Tibial nerve (tissue), 4 donors: ENCODE data around the gene CDH5. TPM values are rescaled to one million over a fixed set of nuclear protein-coding genes. Genes with fewer than 3 reads are reported as not detected.

ENCODE experiments used
- DNase-seq, 2 donors: peaks; one replicate each; pipeline ENCODE4 v3.0.0-alpha.2; 2019; ENCODE audit warnings: low spot score in 2 of 2
- H3K27ac ChIP-seq, 4 donors: fragments of 200-600 bp; sonication (generic) in 3 of 4; one replicate each; pipeline ENCODE4 v1.5.1; 2017 to 2019; ENCODE audit warnings: mild to moderate bottlenecking in 1 of 4
- H3K27me3 ChIP-seq, 2 donors: fragments of 200-600 bp; sonication (generic) in 1 of 2; one replicate each; pipeline versions ENCODE4 v1.5.1 to v1.6.0; 2017 to 2019
- H3K36me3 ChIP-seq, 3 donors: fragments of 200-600 bp; sonication (generic); one replicate each; pipeline ENCODE4 v1.5.1; 2018 to 2019
- H3K4me1 ChIP-seq, 4 donors: fragments of 200-600 bp; sonication (generic) in 3 of 4; one replicate each; pipeline ENCODE4 v1.5.1; 2017 to 2019
- H3K4me3 ChIP-seq, 4 donors: fragments of 200-600 bp; sonication (generic) in 3 of 4; one replicate each; pipeline ENCODE4 v1.5.1; 2017 to 2019; ENCODE audit warnings: mild to moderate bottlenecking in 1 of 4, moderate library complexity in 1 of 4
- H3K9me3 ChIP-seq, 4 donors: fragments of 200-600 bp; sonication (generic) in 3 of 4; one replicate each; pipeline ENCODE4 v1.5.1; 2017 to 2019
- EP300 ChIP-seq, 2 donors: sonication (generic); formaldehyde crosslinking; IDR thresholded peaks; one replicate each; pipeline ENCODE4 v1.6.1; 2017; ENCODE audit warnings: antibody characterized with exemption in 2 of 2, mild to moderate bottlenecking in 1 of 2
- POLR2A ChIP-seq, 2 donors: fragments of 450-650 bp; IDR thresholded peaks; one replicate each; pipeline ENCODE4 v1.6.1; 2017; ENCODE audit warnings: antibody characterized with exemption in 2 of 2, mild to moderate bottlenecking in 2 of 2, moderate library complexity in 2 of 2
- WGBS, 2 donors: methylation state at CpG; one replicate each; pipeline ENCODE4 v1.1.5; 2018; 5-methylcytosine and 5-hydroxymethylcytosine counted together
- total RNA-seq, 4 donors: library from RNA; depleted of rRNA; stranded (reverse); fragments of >200 nt; gene quantifications; one replicate each; pipeline ENCODE4 v1.1.0, GENCODE V29; 2016
- TF ChIP-seq, protein P1 (sequence below), 5 experiments: fragments of 200-600 bp in 3 of 5; fragments of 450-650 bp in 2 of 5; sonication (generic) in 3 of 5; IDR thresholded peaks; one replicate each; pipeline ENCODE4 v1.5.1; 2016 to 2019; ENCODE audit warnings: antibody characterized with exemption in 5 of 5, mild to moderate bottlenecking in 3 of 5, moderate library complexity in 2 of 5

Gene CDH5
- total RNA-seq, 4 donors from 2014 or later = 47.3 to 79.3 (median 67.0) TPM

DNA sequence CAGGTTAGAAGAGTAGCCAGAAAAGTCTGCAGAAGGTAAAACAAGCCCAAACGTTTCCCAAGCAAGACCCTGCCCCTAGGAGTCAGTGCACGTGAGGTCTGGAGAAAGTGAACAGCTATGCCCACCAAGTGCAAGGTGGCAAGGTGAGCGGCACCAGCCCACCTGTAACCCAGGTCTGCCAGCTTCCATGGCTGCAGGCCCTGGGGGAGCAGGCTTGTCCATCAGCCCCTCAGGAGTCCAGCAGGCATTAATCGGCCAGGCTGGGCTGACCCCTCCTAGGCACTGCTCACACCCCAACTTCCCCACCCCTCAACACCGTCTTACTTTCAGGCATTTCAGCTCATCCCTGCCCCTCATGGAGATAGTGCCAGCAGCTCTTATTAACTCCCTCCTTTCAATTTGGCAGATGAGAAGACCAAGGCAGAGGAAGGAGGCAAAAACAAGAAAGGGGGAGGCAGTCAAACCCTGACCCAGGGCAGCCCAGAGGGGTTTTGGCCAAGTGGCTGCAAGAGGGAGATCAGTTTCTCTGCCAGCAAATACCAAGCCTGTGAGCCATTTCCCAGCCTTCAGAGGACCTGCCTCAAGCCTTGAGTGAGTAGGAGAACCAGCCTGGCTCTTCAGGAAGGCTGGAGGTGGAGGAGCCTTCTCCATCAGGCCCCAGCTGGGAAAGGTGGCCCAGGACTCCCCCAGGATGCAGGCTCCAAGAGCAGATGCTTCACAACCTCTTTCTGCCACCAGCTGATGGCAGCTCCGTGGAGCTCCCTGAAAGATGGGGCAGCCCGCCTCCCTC is 75.3 kb downstream of the CDH5 start:
- 66 to 78% methylated on average over 7 of the region's 7 CpGs for WGBS, 2 donors
- H3K9me3 ChIP-seq = no peaks in the 10 kb centered on the region
- H3K27ac ChIP-seq = no peak overlapping the region
- DNase-seq = no peak
- no peak overlapping the region for H3K4me3 ChIP-seq
- no peaks in the 10 kb centered on the region for H3K27me3 ChIP-seq
- no peaks in the 10 kb centered on the region for H3K36me3 ChIP-seq
- H3K4me1 ChIP-seq = no peaks in the 10 kb centered on the region
- no peak for TF ChIP-seq POLR2A (IDR thresholded peaks at IDR 0.05)

DNA sequence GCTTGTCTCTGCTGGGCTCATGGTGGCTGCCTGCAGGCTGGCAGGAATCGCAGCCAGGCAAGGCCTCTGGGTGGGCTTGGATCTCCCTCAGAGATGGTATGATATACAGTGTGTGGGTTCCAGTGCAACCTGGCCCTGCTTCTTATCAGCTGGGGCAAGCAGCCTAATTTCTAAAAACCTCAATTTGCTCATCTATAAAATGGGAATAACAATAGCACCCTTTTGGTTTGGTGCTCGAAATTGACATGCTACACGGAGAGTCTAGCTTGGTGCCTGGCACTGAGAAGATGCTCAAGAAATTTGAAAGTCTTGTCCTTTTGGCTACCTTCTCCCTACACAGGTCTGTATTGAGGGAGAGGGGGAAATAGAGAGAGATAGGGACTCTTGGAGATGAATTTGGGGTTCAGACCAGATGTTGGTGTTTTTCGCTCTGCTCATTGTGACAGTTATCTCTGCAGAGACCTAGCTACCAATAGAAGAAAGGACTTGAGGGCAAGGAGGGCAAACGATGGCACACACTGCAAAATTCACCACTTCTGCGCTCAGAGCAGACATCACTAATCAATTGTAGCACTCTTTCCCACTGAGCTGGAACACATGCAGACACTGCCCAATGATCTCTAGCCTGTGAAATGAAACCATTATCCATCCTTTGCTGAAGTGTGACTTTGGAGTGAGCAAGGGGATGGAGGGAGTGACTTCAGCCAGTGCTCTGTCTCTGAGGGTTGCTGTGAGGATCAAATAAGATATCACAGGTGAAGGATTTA is 76.2 kb downstream of the CDH5 start:
- no peaks in the 10 kb centered on the region for H3K27me3 ChIP-seq
- H3K36me3 ChIP-seq = no peaks in the 10 kb centered on the region
- no peak overlapping the region for H3K27ac ChIP-seq
- no peak for DNase-seq
- no peak overlapping the region for H3K4me3 ChIP-seq
- 72 to 76% methylated on average over 6 of the region's 6 CpGs for WGBS, 2 donors
- TF ChIP-seq POLR2A (IDR thresholded peaks at IDR 0.05) (no peak), EP300 (IDR thresholded peaks at IDR 0.05) (no peak)
- TF ChIP-seq, protein P1, sequence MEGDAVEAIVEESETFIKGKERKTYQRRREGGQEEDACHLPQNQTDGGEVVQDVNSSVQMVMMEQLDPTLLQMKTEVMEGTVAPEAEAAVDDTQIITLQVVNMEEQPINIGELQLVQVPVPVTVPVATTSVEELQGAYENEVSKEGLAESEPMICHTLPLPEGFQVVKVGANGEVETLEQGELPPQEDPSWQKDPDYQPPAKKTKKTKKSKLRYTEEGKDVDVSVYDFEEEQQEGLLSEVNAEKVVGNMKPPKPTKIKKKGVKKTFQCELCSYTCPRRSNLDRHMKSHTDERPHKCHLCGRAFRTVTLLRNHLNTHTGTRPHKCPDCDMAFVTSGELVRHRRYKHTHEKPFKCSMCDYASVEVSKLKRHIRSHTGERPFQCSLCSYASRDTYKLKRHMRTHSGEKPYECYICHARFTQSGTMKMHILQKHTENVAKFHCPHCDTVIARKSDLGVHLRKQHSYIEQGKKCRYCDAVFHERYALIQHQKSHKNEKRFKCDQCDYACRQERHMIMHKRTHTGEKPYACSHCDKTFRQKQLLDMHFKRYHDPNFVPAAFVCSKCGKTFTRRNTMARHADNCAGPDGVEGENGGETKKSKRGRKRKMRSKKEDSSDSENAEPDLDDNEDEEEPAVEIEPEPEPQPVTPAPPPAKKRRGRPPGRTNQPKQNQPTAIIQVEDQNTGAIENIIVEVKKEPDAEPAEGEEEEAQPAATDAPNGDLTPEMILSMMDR (IDR thresholded peaks at IDR 0.05) = no peak
- H3K9me3 ChIP-seq = no peaks in the 10 kb centered on the region
- no peaks in the 10 kb centered on the region for H3K4me1 ChIP-seq

DNA sequence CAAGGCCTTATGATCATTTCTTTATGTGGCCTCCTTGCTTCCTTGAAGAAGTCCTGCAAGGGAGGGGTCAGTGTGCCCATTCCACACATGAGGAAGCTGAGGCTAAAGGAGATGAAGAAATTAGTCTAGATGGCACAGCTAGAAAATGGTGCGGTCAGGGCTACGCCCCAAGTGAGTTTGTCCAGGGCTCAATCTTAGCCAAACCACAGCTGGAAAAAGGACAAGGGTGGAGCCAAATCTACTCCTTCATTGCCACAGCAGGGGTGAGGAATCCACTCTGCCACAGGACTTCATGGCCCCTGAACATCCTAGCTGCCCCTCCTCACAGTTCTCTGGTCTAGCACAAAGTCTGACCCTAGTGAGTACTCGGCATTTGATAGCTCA is 76.8 kb downstream of the CDH5 start:
- 80 to 81% methylated on average over 3 of the region's 3 CpGs for WGBS, 2 donors
- H3K27me3 ChIP-seq = no peaks in the 10 kb centered on the region
- DNase-seq = no peak

DNA sequence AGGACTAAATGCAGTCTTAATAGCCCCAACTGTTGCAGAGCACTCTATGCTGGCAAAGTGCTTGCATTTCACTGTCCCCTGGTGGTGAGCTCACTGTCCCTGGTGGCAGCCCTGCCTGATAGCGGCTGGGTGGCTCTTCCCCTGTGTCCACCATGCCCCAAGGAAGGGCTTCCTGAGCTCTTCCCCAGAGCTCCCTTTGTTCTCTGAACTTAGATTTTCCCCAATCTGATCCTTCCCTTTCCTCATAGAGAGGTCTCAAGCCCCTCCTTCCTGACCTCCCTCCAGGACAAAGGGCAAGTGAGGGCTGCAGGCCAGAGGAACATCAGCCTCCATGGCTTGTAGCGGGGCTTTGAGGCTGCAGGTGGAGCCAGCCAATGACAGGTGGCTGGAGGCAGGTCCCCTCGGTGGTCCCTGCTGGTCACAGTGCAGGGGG is 77.6 kb downstream of the CDH5 start:
- DNase-seq = no peak
- TF ChIP-seq EP300 (IDR thresholded peaks at IDR 0.05) (no peak), POLR2A (IDR thresholded peaks at IDR 0.05) (no peak)
- TF ChIP-seq, protein P1 (IDR thresholded peaks at IDR 0.05) = no peak
- WGBS, 2 donors = 48 to 61% methylated on average over 3 of the region's 3 CpGs

More for the DNA sequence above, 76.8 kb downstream of the CDH5 start:
- Histone ChIP-seq H3K36me3 (no peaks in the 10 kb centered on the region), H3K9me3 (no peaks in the 10 kb centered on the region), H3K4me1 (no peaks in the 10 kb centered on the region), H3K27ac (no peak overlapping the region), H3K4me3 (no peak overlapping the region)
- no peak for TF ChIP-seq EP300 (IDR thresholded peaks at IDR 0.05)
- TF ChIP-seq, protein P1 (IDR thresholded peaks at IDR 0.05) = no peak
- TF ChIP-seq POLR2A (IDR thresholded peaks at IDR 0.05) = no peak

DNA sequence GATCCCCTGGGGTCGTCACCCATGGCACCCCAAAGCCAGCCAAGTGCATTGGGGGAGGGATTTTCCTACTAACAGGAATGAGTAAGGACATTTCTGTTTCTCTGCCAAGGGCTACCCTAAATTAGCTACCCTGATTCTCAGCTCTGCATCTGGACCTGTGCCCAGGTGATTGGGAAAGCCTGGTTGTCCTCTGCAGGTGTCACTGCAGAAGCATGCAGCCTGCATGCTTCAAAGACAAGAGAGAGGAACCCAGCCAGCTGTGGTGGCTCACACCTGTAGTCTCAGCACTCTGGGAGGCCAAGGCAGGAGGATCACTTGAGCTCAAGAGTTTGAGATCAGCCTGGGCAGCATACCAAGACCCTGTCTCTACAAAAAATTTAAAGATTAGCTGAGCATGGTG is 80.2 kb downstream of the CDH5 start:
- Histone ChIP-seq H3K36me3 (no peaks in the 10 kb centered on the region), H3K27ac (no peak overlapping the region), H3K4me1 (no peaks in the 10 kb centered on the region), H3K27me3 (no peaks in the 10 kb centered on the region), H3K9me3 (no peaks in the 10 kb centered on the region), H3K4me3 (no peak overlapping the region)
- WGBS, 2 donors = 85 to 90% methylated on average over 1 of the region's 1 CpG
- DNase-seq = no peak
- TF ChIP-seq EP300 (IDR thresholded peaks at IDR 0.05) (no peak), POLR2A (IDR thresholded peaks at IDR 0.05) (no peak)
- TF ChIP-seq, protein P1 (IDR thresholded peaks at IDR 0.05) = no peak

More for the DNA sequence above, 77.6 kb downstream of the CDH5 start:
- Histone ChIP-seq H3K27me3 (no peaks in the 10 kb centered on the region), H3K4me1 (no peaks in the 10 kb centered on the region), H3K36me3 (no peaks in the 10 kb centered on the region), H3K9me3 (no peaks in the 10 kb centered on the region), H3K27ac (no peak overlapping the region), H3K4me3 (no peak overlapping the region)
